GM23338 (cell line): ENCODE data around the gene TRPC4AP. TPM values are rescaled to one million over a fixed set of nuclear protein-coding genes. Genes with fewer than 3 reads are reported as not detected.

Source experiments
- ATAC-seq: fragments of 200-7000 bp; cut with Tn5 transposase; 3 replicates; pipeline ENCODE4 v1.9.1; 2020
- DNase-seq: peaks from one replicate; pipeline ENCODE4 v3.0.0-alpha.2; 2015; ENCODE audit warnings: low spot score
- H2AFZ ChIP-seq: fragments of 200-600 bp; sonication (generic); 2 replicates; pipeline ENCODE4 v1.8.0; 2016; ENCODE audit warnings: antibody characterized with exemption, mild to moderate bottlenecking, moderate library complexity
- H3F3A ChIP-seq: fragments of 200-600 bp; sonication (generic); replicated peaks from 2 replicates; pipeline ENCODE4 v1.8.0; 2017; ENCODE audit warnings: antibody characterized with exemption, mixed run types, low read depth
- H3K27ac ChIP-seq: fragments of 200-600 bp; sonication (generic); 2 replicates; pipeline ENCODE4 v1.6.1; 2016; ENCODE audit warnings: low read depth
- H3K27me3 ChIP-seq: fragments of 200-600 bp; sonication (generic); 2 replicates; pipeline ENCODE4 v1.8.0; 2016; ENCODE audit warnings: mild to moderate bottlenecking, mixed run types, moderate library complexity; ENCODE audit not compliant: insufficient read depth
- H3K36me3 ChIP-seq: fragments of 200-600 bp; sonication (generic); 2 replicates; pipeline ENCODE4 v1.8.0; 2016; ENCODE audit warnings: mild to moderate bottlenecking; ENCODE audit not compliant: insufficient read depth
- H3K4me1 ChIP-seq: fragments of 200-600 bp; sonication (generic); 2 replicates; pipeline ENCODE4 v1.8.0; 2016; ENCODE audit warnings: mild to moderate bottlenecking, moderate library complexity; ENCODE audit not compliant: insufficient read depth
- H3K4me2 ChIP-seq: fragments of 200-600 bp; sonication (generic); 2 replicates; pipeline ENCODE4 v1.7.1; 2017; ENCODE audit warnings: mixed run types
- H3K4me3 ChIP-seq: fragments of 200-600 bp; sonication (generic); 2 replicates; pipeline ENCODE4 v1.6.1; 2016; ENCODE audit warnings: mixed run types
- H3K79me2 ChIP-seq: fragments of 200-600 bp; sonication (generic); replicated peaks from 2 replicates; pipeline ENCODE4 v1.8.0; 2017; ENCODE audit warnings: mild to moderate bottlenecking; ENCODE audit not compliant: insufficient read depth
- H3K9me2 ChIP-seq: fragments of 200-600 bp; sonication (generic); 2 replicates; pipeline ENCODE4 v1.8.0; 2017; ENCODE audit not compliant: insufficient read depth
- H4K20me1 ChIP-seq: fragments of 200-600 bp; sonication (generic); replicated peaks from 2 replicates; pipeline ENCODE4 v1.8.0; 2017; ENCODE audit warnings: mild to moderate bottlenecking; ENCODE audit not compliant: insufficient read depth
- H3K27ac Mint-ChIP-seq: 2 replicates; pipeline ENCODE4 v1.8.0; 2020; ENCODE audit warnings: inconsistent platforms, mild to moderate bottlenecking, moderate library complexity, mixed read lengths
- H3K27me3 Mint-ChIP-seq: 3 replicates; pipeline ENCODE4 v1.8.0; 2022; ENCODE audit warnings: low read depth, mild to moderate bottlenecking, moderate library complexity, mixed read lengths, inconsistent platforms; ENCODE audit not compliant: insufficient read depth, poor library complexity
- H3K36me3 Mint-ChIP-seq: 3 replicates; pipeline ENCODE4 v1.8.0; 2021; ENCODE audit warnings: low read depth, mild to moderate bottlenecking, inconsistent platforms, moderate library complexity, mixed read lengths
- H3K4me1 Mint-ChIP-seq: 3 replicates; pipeline ENCODE4 v1.8.0; 2020; ENCODE audit warnings: mild to moderate bottlenecking, inconsistent platforms, mixed read lengths
- H3K4me3 Mint-ChIP-seq: 3 replicates; pipeline ENCODE4 v1.8.0; 2021; ENCODE audit warnings: moderate library complexity, mild to moderate bottlenecking, inconsistent platforms, mixed read lengths
- H3K9me3 Mint-ChIP-seq: 3 replicates; pipeline ENCODE4 v1.8.0; 2020; ENCODE audit warnings: moderate library complexity, mild to moderate bottlenecking, inconsistent platforms, mixed read lengths
- CTCF ChIP-seq, 2 experiments: fragments of 200-600 bp in 1 of 2; sonication (generic) in 1 of 2; conservative IDR thresholded peaks; 2 replicates each; pipeline versions ENCODE4 v1.5.1 to v1.6.1; 2016 to 2017; ENCODE audit warnings: antibody characterized with exemption in 2 of 2, low read depth in 2 of 2, mild to moderate bottlenecking in 2 of 2, moderate library complexity in 1 of 2
- ETS1 ChIP-seq: IDR thresholded peaks from 2 replicates; pipeline ENCODE4 v1.6.1; 2016; ENCODE audit warnings: antibody characterized with exemption
- EZH2 ChIP-seq: fragments of 200-600 bp; sonication (generic); IDR thresholded peaks from one replicate; pipeline ENCODE4 v1.8.0; 2017; ENCODE audit warnings: antibody characterized with exemption, mild to moderate bottlenecking, low read depth; ENCODE audit not compliant: unreplicated experiment
- EZH2phosphoT487 ChIP-seq: fragments of 200-600 bp; sonication (generic); IDR thresholded peaks from one replicate; pipeline ENCODE4 v1.8.1; 2018; ENCODE audit warnings: antibody characterized with exemption; ENCODE audit not compliant: unreplicated experiment
- JUNB ChIP-seq: IDR thresholded peaks from one replicate; pipeline ENCODE4 v1.6.1; 2016; ENCODE audit warnings: antibody characterized with exemption; ENCODE audit not compliant: unreplicated experiment
- NANOG ChIP-seq: IDR thresholded peaks from 2 replicates; pipeline ENCODE4 v1.6.1; 2016; ENCODE audit warnings: antibody characterized with exemption, borderline replicate concordance
- POLR2AphosphoS5 ChIP-seq: IDR thresholded peaks from 2 replicates; pipeline ENCODE4 v1.6.1; 2016; ENCODE audit warnings: antibody characterized with exemption, low read depth
- REST ChIP-seq: IDR thresholded peaks from one replicate; pipeline ENCODE4 v1.6.1; 2018; ENCODE audit warnings: antibody characterized with exemption; ENCODE audit not compliant: unreplicated experiment
- STAT1 ChIP-seq: IDR thresholded peaks from one replicate; pipeline ENCODE4 v1.6.1; 2016; ENCODE audit warnings: antibody characterized with exemption; ENCODE audit not compliant: unreplicated experiment
- ZNF331 ChIP-seq: fragments of 250-450 bp; sonication (Bioruptor Pico); IDR thresholded peaks from 2 replicates; pipeline ENCODE4 v1.5.0; 2020; ENCODE audit warnings: low read depth, mild to moderate bottlenecking, moderate library complexity
- ZNF462 ChIP-seq: fragments of 250-450 bp; sonication (Bioruptor Pico); IDR thresholded peaks from 2 replicates; pipeline ENCODE4 v1.5.0; 2020; ENCODE audit warnings: mild to moderate bottlenecking, moderate library complexity
- polyA plus RNA-seq: library from polyadenylated mRNA; unstranded; fragments of >200 nt; fragmentation: Nextera tagmentation; extraction: Ambion mirVana; gene quantifications from 2 replicates; pipeline ENCODE4 v1.2.1, GENCODE V29; 2016
- total RNA-seq: library from RNA; depleted of rRNA; stranded (reverse); fragments of >200 nt; shearing (Covaris generic); gene quantifications from 2 replicates; pipeline ENCODE4 v1.2.3, GENCODE V29; 2014

TRPC4AP gene
- total and polyA plus RNA-seq, 2 experiments from 2014 or later, result 48.8 to 89.5 TPM

GRCh38 chr20:34992751-34993417, 99.7 kb downstream of the TRPC4AP start (continued):
- TF ChIP-seq ZNF462 (CRISPR knock-in tag) (no peak), ZNF331 (no peak), REST (no peak), POLR2AphosphoS5 (no peak)

- Mint-ChIP-seq H3K36me3 (no peaks in the 10 kb centered on the region), H3K27me3 (peaks cover 17% of the 10 kb centered on the region), H3K4me1 (peaks cover 3% of the 10 kb centered on the region), H3K9me3 (no peaks in the 10 kb centered on the region; the same call in 2 of the 3 replicates), H3K27ac (no peak overlapping the region; the same call in 1 of the 2 replicates), H3K4me3 (no peak overlapping the region)
- Histone ChIP-seq H3K9me2 (no peaks in the 10 kb centered on the region), H3K79me2 (no peaks in the 10 kb centered on the region), H3K4me1 (no peaks in the 10 kb centered on the region), H3K27me3 (no peaks in the 10 kb centered on the region), H2AFZ (no peak overlapping the region), H3K4me2 (no peak overlapping the region), H3K4me3 (no peak overlapping the region), H3F3A (no peaks in the 10 kb centered on the region), H3K36me3 (no peaks in the 10 kb centered on the region), H4K20me1 (no peaks in the 10 kb centered on the region; the same call in 1 of the 2 replicates), H3K27ac (no peak overlapping the region)
- ATAC-seq, result no peak
- no peak for DNase-seq
- TF ChIP-seq EZH2phosphoT487 (no peak), EZH2 (no peak), ETS1 (no peak), JUNB (no peak), NANOG (no peak), CTCF (conservative IDR thresholded peaks at IDR 0.05; ENCODE audit: low read depth in 2 of 2) (no peak), POLR2AphosphoS5 (no peak), STAT1 (no peak)
Observed at GRCh38 chr20:34990661-34991214, 101.9 kb downstream of the TRPC4AP start.
